ENCODE measurements around the gene TMEM255A. TPM values are rescaled to one million over a fixed set of nuclear protein-coding genes. Genes with fewer than 3 reads are reported as not detected.
A peak's percentile ranks its signal among the peaks of the same experiment; 100 is the strongest.

TMEM255A gene
- total RNA-seq, 1 donor from 2014 or later = 3.5 TPM

- no peak overlapping the region for H3K9ac ChIP-seq
Measured at GRCh38 chrX:120309873-120310705, 1.2 kb downstream of the TMEM255A start.

DNA sequence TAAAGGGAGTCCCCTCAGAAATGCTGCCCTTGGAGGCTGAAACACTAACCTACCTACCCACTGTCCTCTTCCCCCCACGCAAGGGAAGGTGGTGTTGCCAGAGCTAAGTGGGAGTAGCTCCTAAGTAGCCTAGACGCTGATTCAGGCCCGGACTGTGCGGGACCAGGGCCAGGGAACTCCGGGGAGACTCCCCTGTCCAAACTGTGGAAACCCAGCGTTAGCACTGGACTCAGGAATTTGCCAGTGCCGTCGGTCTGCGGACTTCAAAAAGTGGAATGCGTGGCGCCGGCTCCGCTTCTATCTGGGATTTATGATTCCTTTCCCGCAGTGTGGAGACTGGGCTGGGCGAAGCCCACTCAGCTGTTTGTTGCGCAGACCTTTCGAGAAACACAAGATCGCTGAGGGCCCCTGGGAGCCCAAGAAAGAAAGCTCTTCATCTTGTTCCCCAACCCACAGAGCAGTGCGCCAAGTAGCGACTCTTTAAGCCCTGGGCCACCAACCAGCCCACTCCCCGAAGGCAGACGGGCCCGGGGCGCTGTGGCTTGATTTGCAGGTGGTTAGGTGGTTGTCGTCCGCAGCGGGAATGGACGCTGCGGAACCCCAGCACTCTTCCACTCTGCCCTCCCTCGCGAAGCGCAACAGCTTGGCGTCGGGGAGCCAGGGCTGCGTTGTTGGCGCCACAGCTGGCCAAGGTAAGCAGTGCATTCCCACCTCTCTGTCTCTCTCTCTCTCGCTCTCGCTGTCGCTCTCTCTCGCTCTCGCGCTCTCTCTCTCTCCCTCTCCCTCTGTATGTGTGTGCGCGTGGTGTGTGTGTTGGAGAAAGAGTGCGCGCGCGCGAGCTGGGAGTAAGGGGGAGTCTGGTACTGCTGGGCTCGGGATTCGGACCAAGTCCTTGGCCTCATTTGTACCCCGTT is 2.0 kb downstream of the TMEM255A start:
- TF ChIP-seq EZH2 (IDR thresholded peaks at IDR 0.05) (no peak), EZH2phosphoT487 (IDR thresholded peaks at IDR 0.05) (no peak)
- TF ChIP-seq, protein P1, sequence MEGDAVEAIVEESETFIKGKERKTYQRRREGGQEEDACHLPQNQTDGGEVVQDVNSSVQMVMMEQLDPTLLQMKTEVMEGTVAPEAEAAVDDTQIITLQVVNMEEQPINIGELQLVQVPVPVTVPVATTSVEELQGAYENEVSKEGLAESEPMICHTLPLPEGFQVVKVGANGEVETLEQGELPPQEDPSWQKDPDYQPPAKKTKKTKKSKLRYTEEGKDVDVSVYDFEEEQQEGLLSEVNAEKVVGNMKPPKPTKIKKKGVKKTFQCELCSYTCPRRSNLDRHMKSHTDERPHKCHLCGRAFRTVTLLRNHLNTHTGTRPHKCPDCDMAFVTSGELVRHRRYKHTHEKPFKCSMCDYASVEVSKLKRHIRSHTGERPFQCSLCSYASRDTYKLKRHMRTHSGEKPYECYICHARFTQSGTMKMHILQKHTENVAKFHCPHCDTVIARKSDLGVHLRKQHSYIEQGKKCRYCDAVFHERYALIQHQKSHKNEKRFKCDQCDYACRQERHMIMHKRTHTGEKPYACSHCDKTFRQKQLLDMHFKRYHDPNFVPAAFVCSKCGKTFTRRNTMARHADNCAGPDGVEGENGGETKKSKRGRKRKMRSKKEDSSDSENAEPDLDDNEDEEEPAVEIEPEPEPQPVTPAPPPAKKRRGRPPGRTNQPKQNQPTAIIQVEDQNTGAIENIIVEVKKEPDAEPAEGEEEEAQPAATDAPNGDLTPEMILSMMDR (IDR thresholded peaks at IDR 0.05) = peak; percentile 49
- peaks cover 39% of the 10 kb centered on the region for H3K4me1 Mint-ChIP-seq
- peak overlapping the region; percentile 87 for H3K4me3 Mint-ChIP-seq
- H3K27ac Mint-ChIP-seq = no peak overlapping the region
- Histone ChIP-seq H3K4me3 (peak overlapping the region; percentile 47), H3F3A (ENCODE audit: low read depth) (peaks cover 10% of the 10 kb centered on the region), H2AFZ (replicated peaks) (peak overlapping the region; percentile 93), H3K9ac (no peak overlapping the region), H3K4me1 (peaks cover 5% of the 10 kb centered on the region), H3K27me3 (peaks cover 86% of the 10 kb centered on the region), H3K79me2 (ENCODE audit: low read depth) (no peaks in the 10 kb centered on the region), H3K4me2 (peak overlapping the region; percentile 88), H3K27ac (no peak overlapping the region), H3K9me3 (ENCODE audit: low read depth) (no peaks in the 10 kb centered on the region), H3K36me3 (no peaks in the 10 kb centered on the region), H4K20me1 (ENCODE audit: low read depth) (no peaks in the 10 kb centered on the region)
- peak; percentile 82 for DNase-seq (ENCODE audit: low spot score)
- H3K27me3 Mint-ChIP-seq (ENCODE audit: insufficient read depth, low read depth) = peaks cover 23% of the 10 kb centered on the region
- no peaks in the 10 kb centered on the region for H3K36me3 Mint-ChIP-seq
- H3K9me3 Mint-ChIP-seq = peaks cover 2% of the 10 kb centered on the region

More at GRCh38 chrX:120309873-120310705, 1.2 kb downstream of the TMEM255A start:
- H3K27ac Mint-ChIP-seq = no peak overlapping the region
- Histone ChIP-seq H3K27me3 (peaks cover 95% of the 10 kb centered on the region), H3K4me3 (peak overlapping the region; percentile 47), H3K9me3 (ENCODE audit: low read depth) (no peaks in the 10 kb centered on the region), H3K4me1 (peaks cover 5% of the 10 kb centered on the region), H4K20me1 (ENCODE audit: low read depth) (no peaks in the 10 kb centered on the region), H3K79me2 (ENCODE audit: low read depth) (no peaks in the 10 kb centered on the region), H2AFZ (replicated peaks) (no peak overlapping the region), H3F3A (ENCODE audit: low read depth) (peaks cover 10% of the 10 kb centered on the region), H3K4me2 (peak overlapping the region; percentile 88), H3K27ac (no peak overlapping the region), H3K36me3 (no peaks in the 10 kb centered on the region)
- peak; percentile 67 for DNase-seq (ENCODE audit: low spot score)
- H3K4me1 Mint-ChIP-seq = peaks cover 44% of the 10 kb centered on the region
- peaks cover 2% of the 10 kb centered on the region for H3K9me3 Mint-ChIP-seq
- H3K36me3 Mint-ChIP-seq = no peaks in the 10 kb centered on the region
- H3K4me3 Mint-ChIP-seq = peak overlapping the region; percentile 87
- TF ChIP-seq EZH2 (IDR thresholded peaks at IDR 0.05) (no peak), EZH2phosphoT487 (IDR thresholded peaks at IDR 0.05) (no peak)
- TF ChIP-seq, protein P1 (IDR thresholded peaks at IDR 0.05) = no peak
- H3K27me3 Mint-ChIP-seq (ENCODE audit: insufficient read depth, low read depth) = peaks cover 26% of the 10 kb centered on the region

GRCh38 chrX:120308558-120308957 is 2.7 kb downstream of the TMEM255A start:
- H3K9me3 Mint-ChIP-seq = peaks cover 2% of the 10 kb centered on the region
- H3K27me3 Mint-ChIP-seq (ENCODE audit: insufficient read depth, low read depth) = peaks cover 23% of the 10 kb centered on the region
- peak overlapping the region; percentile 87 for H3K4me3 Mint-ChIP-seq
- H3K36me3 Mint-ChIP-seq = no peaks in the 10 kb centered on the region
- H3K27ac Mint-ChIP-seq = no peak overlapping the region
- Histone ChIP-seq H3K4me1 (peaks cover 3% of the 10 kb centered on the region), H3K4me2 (peak overlapping the region; percentile 88), H3F3A (ENCODE audit: low read depth) (peaks cover 10% of the 10 kb centered on the region), H2AFZ (replicated peaks) (no peak overlapping the region), H3K27me3 (peaks cover 80% of the 10 kb centered on the region), H3K9ac (no peak overlapping the region), H3K79me2 (ENCODE audit: low read depth) (no peaks in the 10 kb centered on the region), H3K27ac (no peak overlapping the region), H3K36me3 (no peaks in the 10 kb centered on the region), H4K20me1 (ENCODE audit: low read depth) (no peaks in the 10 kb centered on the region), H3K9me3 (ENCODE audit: low read depth) (no peaks in the 10 kb centered on the region), H3K4me3 (peak overlapping the region; percentile 47)
- no peak for TF ChIP-seq EZH2phosphoT487 (IDR thresholded peaks at IDR 0.05)
- TF ChIP-seq, protein P1 (IDR thresholded peaks at IDR 0.05) = peak; percentile 63
- H3K4me1 Mint-ChIP-seq = peaks cover 38% of the 10 kb centered on the region
- peak; percentile 86 for DNase-seq (ENCODE audit: low spot score)

Data from neural progenitor cell (in vitro differentiated cells).